HEK293T (cell line): Measurements from ENCODE around the gene ZNF274.

Experiments used
- ARNT ChIP-seq: fragments of 450-650 bp; IDR thresholded peaks from 2 replicates; pipeline ENCODE4 v1.6.1; 2017; ENCODE audit warnings: mild to moderate bottlenecking
- BHLHE40 ChIP-seq: fragments of 450-650 bp; IDR thresholded peaks from 2 replicates; pipeline ENCODE4 v1.6.1; 2016; ENCODE audit warnings: mild to moderate bottlenecking, moderate library complexity, borderline replicate concordance
- CTBP1 ChIP-seq: fragments of 450-650 bp; IDR thresholded peaks from 2 replicates; pipeline ENCODE4 v1.6.1; 2016; ENCODE audit warnings: borderline replicate concordance
- ELF4 ChIP-seq: fragments of 450-650 bp; IDR thresholded peaks from 2 replicates; pipeline ENCODE4 v1.6.1; 2017; ENCODE audit warnings: antibody characterized with exemption
- FOXA1 ChIP-seq: fragments of 450-650 bp; IDR thresholded peaks from 2 replicates; pipeline ENCODE4 v1.6.1; 2016; ENCODE audit warnings: mild to moderate bottlenecking
- FOXK2 ChIP-seq: fragments of 450-650 bp; IDR thresholded peaks from 2 replicates; pipeline ENCODE4 v1.6.1; 2016; ENCODE audit warnings: mild to moderate bottlenecking
- FOXM1 ChIP-seq: fragments of 450-650 bp; IDR thresholded peaks from 2 replicates; pipeline ENCODE4 v1.6.1; 2017; ENCODE audit warnings: mild to moderate bottlenecking, borderline replicate concordance
- HDGF ChIP-seq: fragments of 450-650 bp; IDR thresholded peaks from 2 replicates; pipeline ENCODE4 v1.6.1; 2017; ENCODE audit warnings: antibody characterized with exemption, borderline replicate concordance
- NFRKB ChIP-seq: fragments of 450-650 bp; IDR thresholded peaks from 2 replicates; pipeline ENCODE4 v1.6.1; 2016; ENCODE audit warnings: mild to moderate bottlenecking, moderate library complexity
- SP1 ChIP-seq: fragments of 450-650 bp; IDR thresholded peaks from 2 replicates; pipeline ENCODE4 v1.6.1; 2017
- ZNF384 ChIP-seq: fragments of 450-650 bp; IDR thresholded peaks from 2 replicates; pipeline ENCODE4 v1.6.1; 2016

DNA sequence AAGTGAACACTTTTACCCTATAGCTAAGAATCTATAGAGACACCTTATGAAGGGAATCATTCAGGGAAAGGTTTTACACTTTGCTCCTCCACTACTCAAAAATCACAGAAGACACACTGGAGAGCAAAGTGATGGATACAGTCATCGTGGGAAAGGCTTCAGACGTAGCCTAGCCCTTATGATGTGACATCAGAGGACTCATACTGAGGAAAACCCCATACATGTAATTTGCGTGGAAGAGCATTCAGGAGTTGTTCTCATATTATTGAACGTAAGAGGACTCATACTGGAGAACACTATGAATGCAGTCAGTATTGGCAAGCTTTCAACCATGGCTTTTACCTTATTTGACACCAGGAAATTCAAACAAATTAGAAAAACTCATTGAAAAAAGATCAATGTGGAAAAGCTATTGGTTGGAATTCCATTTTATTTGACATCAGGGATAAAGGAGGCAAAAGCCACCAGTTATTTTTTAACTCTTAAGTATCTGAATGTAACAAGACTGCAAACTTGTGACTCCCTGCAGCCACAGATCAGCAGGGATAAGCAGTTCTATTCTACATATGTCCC lies 16.1 kb upstream of the ZNF274 start:
- TF ChIP-seq FOXM1, result no peak
- TF ChIP-seq ZNF384, result no peak
- no peak for TF ChIP-seq SP1
- no peak for TF ChIP-seq NFRKB
- no peak for TF ChIP-seq BHLHE40
- TF ChIP-seq FOXA1, result no peak
- no peak for TF ChIP-seq ARNT
- no peak for TF ChIP-seq ELF4
- no peak for TF ChIP-seq HDGF
- no peak for TF ChIP-seq CTBP1
- TF ChIP-seq FOXK2, result no peak
